GM23338 (cell line): ENCODE measurements around the gene CA12. TPM values are rescaled to one million over a fixed set of nuclear protein-coding genes. Genes with fewer than 3 reads are reported as not detected.

Source experiments
- ATAC-seq: fragments of 200-7000 bp; cut with Tn5 transposase; 3 replicates; pipeline ENCODE4 v1.9.1; 2020
- DNase-seq: peaks from one replicate; pipeline ENCODE4 v3.0.0-alpha.2; 2015; ENCODE audit warnings: low spot score
- H2AFZ ChIP-seq: fragments of 200-600 bp; sonication (generic); 2 replicates; pipeline ENCODE4 v1.8.0; 2016; ENCODE audit warnings: antibody characterized with exemption, mild to moderate bottlenecking, moderate library complexity
- H3F3A ChIP-seq: fragments of 200-600 bp; sonication (generic); replicated peaks from 2 replicates; pipeline ENCODE4 v1.8.0; 2017; ENCODE audit warnings: antibody characterized with exemption, mixed run types, low read depth
- H3K27ac ChIP-seq: fragments of 200-600 bp; sonication (generic); 2 replicates; pipeline ENCODE4 v1.6.1; 2016; ENCODE audit warnings: low read depth
- H3K27me3 ChIP-seq: fragments of 200-600 bp; sonication (generic); 2 replicates; pipeline ENCODE4 v1.8.0; 2016; ENCODE audit warnings: mild to moderate bottlenecking, mixed run types, moderate library complexity; ENCODE audit not compliant: insufficient read depth
- H3K36me3 ChIP-seq: fragments of 200-600 bp; sonication (generic); 2 replicates; pipeline ENCODE4 v1.8.0; 2016; ENCODE audit warnings: mild to moderate bottlenecking; ENCODE audit not compliant: insufficient read depth
- H3K4me1 ChIP-seq: fragments of 200-600 bp; sonication (generic); 2 replicates; pipeline ENCODE4 v1.8.0; 2016; ENCODE audit warnings: mild to moderate bottlenecking, moderate library complexity; ENCODE audit not compliant: insufficient read depth
- H3K4me2 ChIP-seq: fragments of 200-600 bp; sonication (generic); 2 replicates; pipeline ENCODE4 v1.7.1; 2017; ENCODE audit warnings: mixed run types
- H3K4me3 ChIP-seq: fragments of 200-600 bp; sonication (generic); 2 replicates; pipeline ENCODE4 v1.6.1; 2016; ENCODE audit warnings: mixed run types
- H3K79me2 ChIP-seq: fragments of 200-600 bp; sonication (generic); replicated peaks from 2 replicates; pipeline ENCODE4 v1.8.0; 2017; ENCODE audit warnings: mild to moderate bottlenecking; ENCODE audit not compliant: insufficient read depth
- H3K9me2 ChIP-seq: fragments of 200-600 bp; sonication (generic); 2 replicates; pipeline ENCODE4 v1.8.0; 2017; ENCODE audit not compliant: insufficient read depth
- H4K20me1 ChIP-seq: fragments of 200-600 bp; sonication (generic); replicated peaks from 2 replicates; pipeline ENCODE4 v1.8.0; 2017; ENCODE audit warnings: mild to moderate bottlenecking; ENCODE audit not compliant: insufficient read depth
- H3K27ac Mint-ChIP-seq: 2 replicates; pipeline ENCODE4 v1.8.0; 2020; ENCODE audit warnings: inconsistent platforms, mild to moderate bottlenecking, moderate library complexity, mixed read lengths
- H3K27me3 Mint-ChIP-seq: 3 replicates; pipeline ENCODE4 v1.8.0; 2022; ENCODE audit warnings: low read depth, mild to moderate bottlenecking, moderate library complexity, mixed read lengths, inconsistent platforms; ENCODE audit not compliant: insufficient read depth, poor library complexity
- H3K36me3 Mint-ChIP-seq: 3 replicates; pipeline ENCODE4 v1.8.0; 2021; ENCODE audit warnings: low read depth, mild to moderate bottlenecking, inconsistent platforms, moderate library complexity, mixed read lengths
- H3K4me1 Mint-ChIP-seq: 3 replicates; pipeline ENCODE4 v1.8.0; 2020; ENCODE audit warnings: mild to moderate bottlenecking, inconsistent platforms, mixed read lengths
- H3K4me3 Mint-ChIP-seq: 3 replicates; pipeline ENCODE4 v1.8.0; 2021; ENCODE audit warnings: moderate library complexity, mild to moderate bottlenecking, inconsistent platforms, mixed read lengths
- H3K9me3 Mint-ChIP-seq: 3 replicates; pipeline ENCODE4 v1.8.0; 2020; ENCODE audit warnings: moderate library complexity, mild to moderate bottlenecking, inconsistent platforms, mixed read lengths
- CREB1 ChIP-seq: fragments of 250-450 bp; sonication (Bioruptor Pico); IDR thresholded peaks from 2 replicates; pipeline ENCODE4 v1.5.0; 2020; ENCODE audit warnings: low read depth, mild to moderate bottlenecking, moderate library complexity
- CTCF ChIP-seq, 2 experiments: fragments of 200-600 bp in 1 of 2; sonication (generic) in 1 of 2; conservative IDR thresholded peaks; 2 replicates each; pipeline versions ENCODE4 v1.5.1 to v1.6.1; 2016 to 2017; ENCODE audit warnings: antibody characterized with exemption in 2 of 2, low read depth in 2 of 2, mild to moderate bottlenecking in 2 of 2, moderate library complexity in 1 of 2
- ETS1 ChIP-seq: IDR thresholded peaks from 2 replicates; pipeline ENCODE4 v1.6.1; 2016; ENCODE audit warnings: antibody characterized with exemption
- EZH2 ChIP-seq: fragments of 200-600 bp; sonication (generic); IDR thresholded peaks from one replicate; pipeline ENCODE4 v1.8.0; 2017; ENCODE audit warnings: antibody characterized with exemption, mild to moderate bottlenecking, low read depth; ENCODE audit not compliant: unreplicated experiment
- EZH2phosphoT487 ChIP-seq: fragments of 200-600 bp; sonication (generic); IDR thresholded peaks from one replicate; pipeline ENCODE4 v1.8.1; 2018; ENCODE audit warnings: antibody characterized with exemption; ENCODE audit not compliant: unreplicated experiment
- JUNB ChIP-seq: IDR thresholded peaks from one replicate; pipeline ENCODE4 v1.6.1; 2016; ENCODE audit warnings: antibody characterized with exemption; ENCODE audit not compliant: unreplicated experiment
- POLR2AphosphoS5 ChIP-seq: IDR thresholded peaks from 2 replicates; pipeline ENCODE4 v1.6.1; 2016; ENCODE audit warnings: antibody characterized with exemption, low read depth
- STAT1 ChIP-seq: IDR thresholded peaks from one replicate; pipeline ENCODE4 v1.6.1; 2016; ENCODE audit warnings: antibody characterized with exemption; ENCODE audit not compliant: unreplicated experiment
- ZNF114 ChIP-seq: fragments of 250-450 bp; sonication (Bioruptor Pico); IDR thresholded peaks from 2 replicates; pipeline ENCODE4 v1.5.0; 2020; ENCODE audit warnings: mild to moderate bottlenecking, moderate library complexity
- ZNF331 ChIP-seq: fragments of 250-450 bp; sonication (Bioruptor Pico); IDR thresholded peaks from 2 replicates; pipeline ENCODE4 v1.5.0; 2020; ENCODE audit warnings: low read depth, mild to moderate bottlenecking, moderate library complexity
- ZNF462 ChIP-seq: fragments of 250-450 bp; sonication (Bioruptor Pico); IDR thresholded peaks from 2 replicates; pipeline ENCODE4 v1.5.0; 2020; ENCODE audit warnings: mild to moderate bottlenecking, moderate library complexity
- polyA plus RNA-seq: library from polyadenylated mRNA; unstranded; fragments of >200 nt; fragmentation: Nextera tagmentation; extraction: Ambion mirVana; gene quantifications from 2 replicates; pipeline ENCODE4 v1.2.1, GENCODE V29; 2016
- total RNA-seq: library from RNA; depleted of rRNA; stranded (reverse); fragments of >200 nt; shearing (Covaris generic); gene quantifications from 2 replicates; pipeline ENCODE4 v1.2.3, GENCODE V29; 2014

Gene CA12
- total and polyA plus RNA-seq, 2 experiments from 2014 or later, result 2.9 to 5.2 TPM

- no peaks in the 10 kb centered on the region for H3F3A ChIP-seq
- no peaks in the 10 kb centered on the region for H3K4me1 ChIP-seq
- H3K9me2 ChIP-seq, result no peaks in the 10 kb centered on the region
- Mint-ChIP-seq H3K4me3 (no peak overlapping the region), H3K27me3 (peaks cover 3% of the 10 kb centered on the region), H3K9me3 (no peaks in the 10 kb centered on the region), H3K27ac (no peak overlapping the region), H3K4me1 (peaks cover 6% of the 10 kb centered on the region; the same call in 1 of the 3 replicates), H3K36me3 (peaks cover 3% of the 10 kb centered on the region; the same call in 1 of the 3 replicates)
- no peaks in the 10 kb centered on the region for H3K79me2 ChIP-seq
- ATAC-seq, result no peak
- H2AFZ ChIP-seq, result no peak overlapping the region
- no peak overlapping the region for H3K27ac ChIP-seq
- H3K36me3 ChIP-seq, result no peaks in the 10 kb centered on the region
- DNase-seq, result no peak
- H4K20me1 ChIP-seq, result no peaks in the 10 kb centered on the region
- TF ChIP-seq CTCF (conservative IDR thresholded peaks at IDR 0.05; ENCODE audit: low read depth in 2 of 2), result no peak
- TF ChIP-seq ETS1, result no peak
- no peak for TF ChIP-seq EZH2phosphoT487
- TF ChIP-seq CREB1 (CRISPR knock-in tag), result no peak
- TF ChIP-seq JUNB, result no peak
- TF ChIP-seq EZH2, result no peak
- H3K4me3 ChIP-seq, result no peak overlapping the region
- no peak overlapping the region for H3K4me2 ChIP-seq
- no peaks in the 10 kb centered on the region for H3K27me3 ChIP-seq
Observed at GRCh38 chr15:63287109-63287508, 94.5 kb downstream of the CA12 start.

GRCh38 chr15:63284335-63284734 lies 97.3 kb downstream of the CA12 start:
- no peak for ATAC-seq
- Mint-ChIP-seq H3K9me3 (no peaks in the 10 kb centered on the region), H3K27me3 (peaks cover 3% of the 10 kb centered on the region), H3K4me1 (peaks cover 2% of the 10 kb centered on the region; the same call in 2 of the 3 replicates), H3K27ac (no peak overlapping the region), H3K4me3 (no peak overlapping the region), H3K36me3 (peaks cover 15% of the 10 kb centered on the region)
- H3K27me3 ChIP-seq, result no peaks in the 10 kb centered on the region
- H2AFZ ChIP-seq, result no peak overlapping the region
- DNase-seq, result no peak
- H3F3A ChIP-seq, result no peaks in the 10 kb centered on the region
- H3K4me3 ChIP-seq, result no peak overlapping the region
- no peaks in the 10 kb centered on the region for H4K20me1 ChIP-seq
- no peaks in the 10 kb centered on the region for H3K79me2 ChIP-seq
- no peak overlapping the region for H3K27ac ChIP-seq
- no peaks in the 10 kb centered on the region for H3K4me1 ChIP-seq
- no peaks in the 10 kb centered on the region for H3K36me3 ChIP-seq
- no peak overlapping the region for H3K4me2 ChIP-seq
- H3K9me2 ChIP-seq, result no peaks in the 10 kb centered on the region
- TF ChIP-seq STAT1 (no peak), EZH2 (no peak), CREB1 (CRISPR knock-in tag) (no peak), CTCF (conservative IDR thresholded peaks at IDR 0.05; ENCODE audit: low read depth in 2 of 2) (no peak), ZNF462 (no peak), POLR2AphosphoS5 (no peak), ZNF331 (no peak), ZNF114 (CRISPR knock-in tag) (no peak), JUNB (no peak)
